T-cell (primary cell): Measurements from ENCODE around the gene AP4S1. TPM values are rescaled to one million over a fixed set of nuclear protein-coding genes. Genes with fewer than 3 reads are reported as not detected.
"Not testable (repeated sequence)": the region's sequence is repeated elsewhere in the genome, so short reads cannot be mapped to it uniquely, and the experiment has no call there.

ENCODE experiments used
- ATAC-seq, 4 experiments: fragments of 200-7000 bp in 3 of 4; fragments of 150-1000 bp in 1 of 4; cut with Tn5 transposase; replicated peaks in 1 of 4; 1 replicate in 3 of 4; 2 replicates in 1 of 4; pipeline ENCODE4 v1.10.0; 2021; ENCODE audit warnings: moderate library complexity in 3 of 4, mild to moderate bottlenecking in 2 of 4, moderate number of reproducible peaks in 1 of 4
- CTCF ChIA-PET, 2 donors: fragments of 300-600 bp; sonication (Branson Sonifier 250); formaldehyde crosslinking; loops; one replicate each; lab custom pipeline; 2022; ENCODE audit warnings: antibody characterized with exemption in 2 of 2; lab: Charles Lee
- POLR2A ChIA-PET, 2 donors: fragments of 300-600 bp; sonication (Branson Sonifier 250); formaldehyde crosslinking; loops; one replicate each; lab custom pipeline; 2022; ENCODE audit warnings: antibody characterized with exemption in 2 of 2; lab: Charles Lee
- DNase-seq, 35 experiments: peaks; one replicate each; pipeline versions ENCODE4 v3.0.0 to v3.0.0-alpha.2; 2013 to 2023
- H3K27ac ChIP-seq: one replicate; pipeline ENCODE4 v1.5.1; 2013; ENCODE audit warnings: low read length
- H3K27me3 ChIP-seq, 2 experiments: replicated peaks in 1 of 2; 1 replicate in 1 of 2; 2 replicates in 1 of 2; pipeline versions ENCODE4 v1.6.1 to v1.7.0; 2013; ENCODE audit warnings: low read length in 1 of 2, mixed read lengths in 1 of 2; ENCODE audit not compliant: control insufficient read depth in 2 of 2, insufficient read depth in 2 of 2; ENCODE audit errors: extremely low read depth in 1 of 2
- H3K36me3 ChIP-seq, 2 donors: 1 replicate in 1 of 2; 2 replicates in 1 of 2; pipeline versions ENCODE4 v1.6.1 to v1.7.0; 2013; ENCODE audit warnings: low read length in 1 of 2; ENCODE audit not compliant: control insufficient read depth in 2 of 2, insufficient read depth in 1 of 2; ENCODE audit errors: extremely low read depth in 1 of 2
- H3K4me1 ChIP-seq, 2 experiments: 1 replicate in 1 of 2; 2 replicates in 1 of 2; pipeline versions ENCODE4 v1.6.1 to v1.7.0; 2013; ENCODE audit warnings: low read length in 2 of 2, mixed read lengths in 1 of 2; ENCODE audit not compliant: insufficient read depth in 2 of 2, control insufficient read depth in 1 of 2; ENCODE audit errors: extremely low read depth in 1 of 2
- H3K4me3 ChIP-seq, 2 donors: 1 replicate in 1 of 2; 2 replicates in 1 of 2; pipeline versions ENCODE4 v1.5.1 to v1.7.0; 2013; ENCODE audit warnings: mild to moderate bottlenecking in 2 of 2, low read length in 1 of 2, moderate library complexity in 1 of 2; ENCODE audit not compliant: control insufficient read depth in 1 of 2; ENCODE audit errors: extremely low read depth in 1 of 2
- H3K9me3 ChIP-seq: 2 replicates; pipeline ENCODE4 v1.7.0; 2013
- H3K27ac Mint-ChIP-seq, 2 donors: one replicate each; pipeline ENCODE4 v1.8.0; 2020 to 2021; ENCODE audit warnings: mild to moderate bottlenecking in 2 of 2, mixed read lengths in 2 of 2
- H3K27me3 Mint-ChIP-seq, 2 donors: one replicate each; pipeline ENCODE4 v1.8.0; 2021 to 2022; ENCODE audit warnings: mixed read lengths in 2 of 2
- H3K36me3 Mint-ChIP-seq: one replicate; pipeline ENCODE4 v1.8.0; 2021; ENCODE audit warnings: mixed read lengths
- H3K4me1 Mint-ChIP-seq, 3 donors: one replicate each; pipeline ENCODE4 v1.8.0; 2020 to 2022; ENCODE audit warnings: mixed read lengths in 3 of 3, mild to moderate bottlenecking in 1 of 3
- H3K4me3 Mint-ChIP-seq, 3 donors: one replicate each; pipeline ENCODE4 v1.8.0; 2020 to 2022; ENCODE audit warnings: mild to moderate bottlenecking in 3 of 3, mixed read lengths in 3 of 3, moderate library complexity in 3 of 3
- H3K9me3 Mint-ChIP-seq, 3 donors: one replicate each; pipeline ENCODE4 v1.8.0; 2020 to 2022; ENCODE audit warnings: mixed read lengths in 3 of 3
- WGBS: methylation state at CpG from one replicate; pipeline ENCODE4 v1.1.5; 2013; ENCODE audit warnings: missing lambda C conversion rate; ENCODE audit not compliant: insufficient coverage; 5-methylcytosine and 5-hydroxymethylcytosine counted together
- total RNA-seq, 35 experiments: library from RNA in 6 of 35; stranded (reverse) in 6 of 35; fragments of 120-200 nt in 1 of 35; gene quantifications; one replicate each; pipeline versions ENCODE4 v1.2.1 to v1.2.4 and lab custom pipeline; 2013 to 2026

AP4S1 gene
- total RNA-seq, 5 donors from 2014 or later (not counting 1 experiment from before 2014, with no cell fraction given), result 12.7 to 16.5 (median 14.7) TPM

GRCh38 chr14:31080484-31080883 lies 55.0 kb downstream of the AP4S1 start:
- peaks cover 31% of the 10 kb centered on the region for H3K36me3 Mint-ChIP-seq

GRCh38 chr14:31083781-31084180 lies 58.3 kb downstream of the AP4S1 start:
- WGBS, result 90% methylated on average over 2 of the region's 3 CpGs
- Histone ChIP-seq H3K4me3 (no peak overlapping the region), H3K27ac (no peak overlapping the region), H3K36me3 (peaks cover 13 to 36% of the 10 kb centered on the region in 2 donors), H3K4me1 (no peaks in the 10 kb centered on the region), H3K27me3 (no peaks in the 10 kb centered on the region), H3K9me3 (no peaks in the 10 kb centered on the region)
- ChIA-PET POLR2A (no interaction called here), CTCF (no interaction called here)
- DNase-seq (no peak), ATAC-seq (no peak)
- H3K27ac Mint-ChIP-seq, result no peak overlapping the region
- peaks cover 20% of the 10 kb centered on the region for H3K36me3 Mint-ChIP-seq
- H3K4me3 Mint-ChIP-seq, result no peak overlapping the region
- no peaks in the 10 kb centered on the region for H3K9me3 Mint-ChIP-seq
- no peaks in the 10 kb centered on the region for H3K4me1 Mint-ChIP-seq
- H3K27me3 Mint-ChIP-seq, result no peaks in the 10 kb centered on the region

More at GRCh38 chr14:31080484-31080883, 55.0 kb downstream of the AP4S1 start:
- Histone ChIP-seq H3K9me3 (no peaks in the 10 kb centered on the region), H3K4me3 (no peak overlapping the region), H3K36me3 (peaks cover 13 to 26% of the 10 kb centered on the region in 2 donors), H3K4me1 (no peaks in the 10 kb centered on the region), H3K27me3 (no peaks in the 10 kb centered on the region), H3K27ac (no peak overlapping the region)
- DNase-seq (no peak), ATAC-seq (no peak)
- no peak overlapping the region for H3K4me3 Mint-ChIP-seq
- no peak overlapping the region for H3K27ac Mint-ChIP-seq
- H3K27me3 Mint-ChIP-seq, result no peaks in the 10 kb centered on the region
- H3K4me1 Mint-ChIP-seq, result no peaks in the 10 kb centered on the region
- H3K9me3 Mint-ChIP-seq, result no peaks in the 10 kb centered on the region
- POLR2A ChIA-PET, result no interaction called here
- WGBS, result 100% methylated on average over 1 of the region's 4 CpGs
- CTCF ChIA-PET, result interaction anchor here in 1 of 2 donors (1.0 kb wide), 1 partner anchor 103 kb away, joined by 3 read pairs; no protein-coding TSS in a partner anchor

GRCh38 chr14:31084385-31084784 lies 58.9 kb downstream of the AP4S1 start:
- CTCF ChIA-PET, result no interaction called here
- Histone ChIP-seq H3K4me1 (no peaks in the 10 kb centered on the region), H3K9me3 (no peaks in the 10 kb centered on the region), H3K27me3 (no peaks in the 10 kb centered on the region), H3K36me3 (peaks cover 13 to 36% of the 10 kb centered on the region in 2 donors), H3K27ac (no peak overlapping the region), H3K4me3 (no peak overlapping the region)
- ATAC-seq (no peak), DNase-seq (no peak)
- 100% methylated on average over 1 of the region's 5 CpGs for WGBS
- peaks cover 17% of the 10 kb centered on the region for H3K36me3 Mint-ChIP-seq
- no peaks in the 10 kb centered on the region for H3K4me1 Mint-ChIP-seq
- H3K27me3 Mint-ChIP-seq, result no peaks in the 10 kb centered on the region
- POLR2A ChIA-PET, result no interaction called here
- no peak overlapping the region for H3K4me3 Mint-ChIP-seq
- H3K9me3 Mint-ChIP-seq, result no peaks in the 10 kb centered on the region
- H3K27ac Mint-ChIP-seq, result no peak overlapping the region

- H3K4me3 Mint-ChIP-seq, result no peak overlapping the region
- no peaks in the 10 kb centered on the region for H3K9me3 ChIP-seq
- no peaks in the 10 kb centered on the region for H3K4me1 Mint-ChIP-seq
- H3K9me3 Mint-ChIP-seq, result no peaks in the 10 kb centered on the region
- H3K36me3 ChIP-seq, result peaks cover 13 to 36% of the 10 kb centered on the region in 2 donors
- POLR2A ChIA-PET, result no interaction called here
- CTCF ChIA-PET, result interaction anchor here in 1 of 2 donors (1.1 kb wide), 1 partner anchor 30 kb away, joined by 8 read pairs; no protein-coding TSS in a partner anchor
- no peak overlapping the region for H3K27ac Mint-ChIP-seq
- ATAC-seq (no peak), DNase-seq (no peak)
- no peak overlapping the region for H3K27ac ChIP-seq
- H3K36me3 Mint-ChIP-seq, result peaks cover 17% of the 10 kb centered on the region
- H3K27me3 Mint-ChIP-seq, result no peaks in the 10 kb centered on the region
- no peak overlapping the region for H3K4me3 ChIP-seq
- H3K4me1 ChIP-seq, result no peaks in the 10 kb centered on the region
- 83% methylated on average over 1 of the region's 3 CpGs for WGBS
- H3K27me3 ChIP-seq, result no peaks in the 10 kb centered on the region
These were observed 59.6 kb downstream of the AP4S1 start for GRCh38 chr14:31085027-31085426.

- H3K4me1 ChIP-seq, H3K27ac Mint-ChIP-seq, H3K9me3 ChIP-seq, H3K27me3 Mint-ChIP-seq, H3K27me3 ChIP-seq, H3K4me1 Mint-ChIP-seq, DNase-seq, H3K4me3 Mint-ChIP-seq, H3K27ac ChIP-seq, POLR2A ChIA-PET, H3K4me3 ChIP-seq, ATAC-seq, H3K9me3 Mint-ChIP-seq: not testable (repeated sequence)
- WGBS, result 100% methylated on average over 3 of the region's 9 CpGs
- CTCF ChIA-PET, result interaction anchor here in 1 of 2 donors (0.6 kb wide), 2 partner anchors 126 to 188 kb away, joined by 3 to 4 read pairs; no protein-coding TSS in a partner anchor
- peaks cover 9 to 29% of the 10 kb centered on the region in 2 donors for H3K36me3 ChIP-seq
- H3K36me3 Mint-ChIP-seq, result peaks cover 15% of the 10 kb centered on the region
These were observed 61.0 kb downstream of the AP4S1 start for GRCh38 chr14:31086466-31086865.

- Mint-ChIP-seq H3K4me1 (no peaks in the 10 kb centered on the region), H3K4me3 (no peak overlapping the region), H3K27me3 (no peaks in the 10 kb centered on the region), H3K27ac (no peak overlapping the region), H3K36me3 (no peaks in the 10 kb centered on the region), H3K9me3 (no peaks in the 10 kb centered on the region)
- Histone ChIP-seq H3K4me1 (no peaks in the 10 kb centered on the region), H3K27me3 (no peaks in the 10 kb centered on the region), H3K9me3 (no peaks in the 10 kb centered on the region), H3K27ac (no peak overlapping the region), H3K36me3 (peaks cover 0 to 13% of the 10 kb centered on the region in 2 donors), H3K4me3 (no peak overlapping the region)
- CTCF ChIA-PET, result interaction anchor here in 1 of 2 donors (0.5 kb wide), 1 partner anchor 108 kb away, joined by 6 read pairs; no protein-coding TSS in a partner anchor
- ATAC-seq (no peak), DNase-seq (no peak)
- POLR2A ChIA-PET, result interaction anchor here in 1 of 2 donors (0.5 to 1.4 kb wide), 3 partner anchors 65 to 108 kb away, joined by 3 to 5 read pairs (median 3); partner anchors contain the start of gene STRN3
- no CpG with 5 or more reads among the region's 5 CpGs for WGBS
These were observed 65.7 kb downstream of the AP4S1 start for GRCh38 chr14:31090883-31091764.
